Transverse colon (tissue), 3 donors: ENCODE results near the gene OSCP1.

Source experiments
- CTCF ChIP-seq, 5 experiments: fragments of 200-600 bp in 3 of 5; fragments of 450-650 bp in 2 of 5; sonication (generic) in 3 of 5; IDR thresholded peaks; 1 replicate in 2 of 5; 2 replicates in 3 of 5; pipeline ENCODE4 v1.5.1; 2016 to 2017; ENCODE audit warnings: antibody characterized with exemption in 5 of 5, inconsistent platforms in 3 of 5, mild to moderate bottlenecking in 2 of 5, moderate library complexity in 1 of 5
- EP300 ChIP-seq: sonication (generic); formaldehyde crosslinking; IDR thresholded peaks from one replicate; pipeline ENCODE4 v1.6.1; 2017; ENCODE audit warnings: antibody characterized with exemption, low read depth
- POLR2A ChIP-seq: fragments of 450-650 bp; IDR thresholded peaks from one replicate; pipeline ENCODE4 v1.6.1; 2016; ENCODE audit warnings: antibody characterized with exemption, mild to moderate bottlenecking, moderate library complexity

GRCh38 chr1:36369061-36369861 lies 81.0 kb downstream of the OSCP1 start:
- TF ChIP-seq CTCF (IDR thresholded peaks at IDR 0.05) (peak; percentile 94 to 96 (median 95)), POLR2A (no peak), EP300 (no peak)
